Parathyroid adenoma (tissue), 2 donors: ENCODE data around the gene FBXW8.

ENCODE experiments used
- H2AFZ ChIP-seq: fragments of 300-600 bp; sonication (generic); one replicate; pipeline ENCODE4 v1.7.0; 2017; ENCODE audit warnings: antibody characterized with exemption, mild to moderate bottlenecking
- H3K27ac ChIP-seq: fragments of 300-600 bp; sonication (generic); one replicate; pipeline ENCODE4 v1.7.0; 2017
- H3K27me3 ChIP-seq: fragments of 300-600 bp; sonication (generic); one replicate; pipeline ENCODE4 v1.7.0; 2017; ENCODE audit warnings: low read length; ENCODE audit not compliant: control insufficient read depth, insufficient read depth
- H3K36me3 ChIP-seq: fragments of 300-600 bp; sonication (generic); one replicate; pipeline ENCODE4 v1.7.0; 2017; ENCODE audit warnings: low read length; ENCODE audit not compliant: control insufficient read depth, insufficient read depth
- H3K4me1 ChIP-seq: fragments of 300-600 bp; sonication (generic); one replicate; pipeline ENCODE4 v1.7.0; 2017; ENCODE audit warnings: control low read depth
- H3K4me2 ChIP-seq: fragments of 300-600 bp; sonication (generic); one replicate; pipeline ENCODE4 v1.7.0; 2017; ENCODE audit warnings: low read length
- H3K4me3 ChIP-seq: fragments of 300-600 bp; sonication (generic); one replicate; pipeline ENCODE4 v1.7.0; 2017; ENCODE audit warnings: low read depth, low read length
- H3K79me2 ChIP-seq: fragments of 300-600 bp; sonication (generic); one replicate; pipeline ENCODE4 v1.7.0; 2017; ENCODE audit warnings: control low read depth
- H3K9ac ChIP-seq: fragments of 300-600 bp; sonication (generic); one replicate; pipeline ENCODE4 v1.7.0; 2017; ENCODE audit warnings: mild to moderate bottlenecking
- H3K9me3 ChIP-seq: fragments of 300-600 bp; sonication (generic); one replicate; pipeline ENCODE4 v1.7.0; 2017; ENCODE audit warnings: low read length; ENCODE audit not compliant: control insufficient read depth
- TF ChIP-seq, protein P1 (sequence below): fragments of 300-600 bp; sonication (generic); IDR thresholded peaks from one replicate; pipeline ENCODE4 v1.7.0; 2017; ENCODE audit warnings: antibody characterized with exemption, mild to moderate bottlenecking
- donor health status: primary hyperparathyroidism.

Gene FBXW8

GRCh38 chr12:117042862-117043261 lies 132.1 kb downstream of the FBXW8 start:
- H3K4me2 ChIP-seq: no peak overlapping the region
- TF ChIP-seq, protein P1, sequence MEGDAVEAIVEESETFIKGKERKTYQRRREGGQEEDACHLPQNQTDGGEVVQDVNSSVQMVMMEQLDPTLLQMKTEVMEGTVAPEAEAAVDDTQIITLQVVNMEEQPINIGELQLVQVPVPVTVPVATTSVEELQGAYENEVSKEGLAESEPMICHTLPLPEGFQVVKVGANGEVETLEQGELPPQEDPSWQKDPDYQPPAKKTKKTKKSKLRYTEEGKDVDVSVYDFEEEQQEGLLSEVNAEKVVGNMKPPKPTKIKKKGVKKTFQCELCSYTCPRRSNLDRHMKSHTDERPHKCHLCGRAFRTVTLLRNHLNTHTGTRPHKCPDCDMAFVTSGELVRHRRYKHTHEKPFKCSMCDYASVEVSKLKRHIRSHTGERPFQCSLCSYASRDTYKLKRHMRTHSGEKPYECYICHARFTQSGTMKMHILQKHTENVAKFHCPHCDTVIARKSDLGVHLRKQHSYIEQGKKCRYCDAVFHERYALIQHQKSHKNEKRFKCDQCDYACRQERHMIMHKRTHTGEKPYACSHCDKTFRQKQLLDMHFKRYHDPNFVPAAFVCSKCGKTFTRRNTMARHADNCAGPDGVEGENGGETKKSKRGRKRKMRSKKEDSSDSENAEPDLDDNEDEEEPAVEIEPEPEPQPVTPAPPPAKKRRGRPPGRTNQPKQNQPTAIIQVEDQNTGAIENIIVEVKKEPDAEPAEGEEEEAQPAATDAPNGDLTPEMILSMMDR: no peak
- H3K4me3 ChIP-seq: no peak overlapping the region
- no peak overlapping the region for H3K9ac ChIP-seq
- peaks cover 2% of the 10 kb centered on the region for H3K4me1 ChIP-seq
- no peak overlapping the region for H3K27ac ChIP-seq
- no peaks in the 10 kb centered on the region for H3K27me3 ChIP-seq
- H2AFZ ChIP-seq: no peak overlapping the region
- no peaks in the 10 kb centered on the region for H3K9me3 ChIP-seq
- no peaks in the 10 kb centered on the region for H3K36me3 ChIP-seq
- no peaks in the 10 kb centered on the region for H3K79me2 ChIP-seq

GRCh38 chr12:117044311-117044710 lies 133.6 kb downstream of the FBXW8 start:
- H3K4me1 ChIP-seq: peaks cover 10% of the 10 kb centered on the region
- H3K27ac ChIP-seq: no peak overlapping the region
- H3K36me3 ChIP-seq: no peaks in the 10 kb centered on the region
- H2AFZ ChIP-seq: no peak overlapping the region
- H3K4me2 ChIP-seq: no peak overlapping the region
- TF ChIP-seq, protein P1: no peak
- no peaks in the 10 kb centered on the region for H3K9me3 ChIP-seq
- H3K79me2 ChIP-seq: no peaks in the 10 kb centered on the region
- H3K27me3 ChIP-seq: no peaks in the 10 kb centered on the region
- H3K9ac ChIP-seq: no peak overlapping the region
- H3K4me3 ChIP-seq: no peak overlapping the region

GRCh38 chr12:117044790-117045159 lies 134.0 kb downstream of the FBXW8 start:
- no peak overlapping the region for H3K4me2 ChIP-seq
- TF ChIP-seq, protein P1: no peak
- no peaks in the 10 kb centered on the region for H3K79me2 ChIP-seq
- H3K36me3 ChIP-seq: no peaks in the 10 kb centered on the region
- no peaks in the 10 kb centered on the region for H3K9me3 ChIP-seq
- peaks cover 10% of the 10 kb centered on the region for H3K4me1 ChIP-seq
- no peak overlapping the region for H3K4me3 ChIP-seq
- H2AFZ ChIP-seq: no peak overlapping the region
- H3K9ac ChIP-seq: no peak overlapping the region
- no peak overlapping the region for H3K27ac ChIP-seq
- H3K27me3 ChIP-seq: no peaks in the 10 kb centered on the region

GRCh38 chr12:117045160-117046010 lies 134.6 kb downstream of the FBXW8 start:
- H3K4me2 ChIP-seq: no peak overlapping the region
- H3K9ac ChIP-seq: no peak overlapping the region
- H3K27ac ChIP-seq: no peak overlapping the region
- H3K4me3 ChIP-seq: no peak overlapping the region
- H3K27me3 ChIP-seq: no peaks in the 10 kb centered on the region
- H3K79me2 ChIP-seq: no peaks in the 10 kb centered on the region
- H3K4me1 ChIP-seq: peaks cover 10% of the 10 kb centered on the region
- TF ChIP-seq, protein P1: no peak
- no peak overlapping the region for H2AFZ ChIP-seq
- H3K36me3 ChIP-seq: no peaks in the 10 kb centered on the region
- H3K9me3 ChIP-seq: no peaks in the 10 kb centered on the region

DNA sequence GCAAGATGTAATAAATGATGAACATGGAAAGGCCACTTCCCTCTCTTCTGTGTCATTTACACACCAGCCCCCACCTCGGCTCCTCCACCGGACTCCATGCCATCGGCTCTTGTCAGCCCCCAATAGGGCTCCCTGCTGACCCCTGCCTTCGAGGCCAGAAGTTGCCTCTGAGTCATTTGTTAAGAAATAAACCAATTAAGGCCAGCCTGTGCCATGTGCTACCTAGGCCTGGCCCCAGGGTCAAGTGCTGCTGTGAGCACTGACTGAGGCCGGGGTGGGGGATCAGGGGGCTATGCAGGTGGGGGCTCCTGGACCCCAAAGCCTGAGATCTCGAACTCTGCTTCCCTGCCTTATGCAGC lies 135.2 kb downstream of the FBXW8 start:
- Histone ChIP-seq H3K79me2 (no peaks in the 10 kb centered on the region), H3K27me3 (no peaks in the 10 kb centered on the region), H3K4me3 (no peak overlapping the region), H2AFZ (no peak overlapping the region), H3K4me2 (no peak overlapping the region), H3K9ac (no peak overlapping the region), H3K27ac (no peak overlapping the region), H3K9me3 (no peaks in the 10 kb centered on the region), H3K36me3 (no peaks in the 10 kb centered on the region), H3K4me1 (peaks cover 10% of the 10 kb centered on the region)
- TF ChIP-seq, protein P1: no peak
